ENCODE measurements around the gene OGDH. TPM values are rescaled to one million over a fixed set of nuclear protein-coding genes. Genes with fewer than 3 reads are reported as not detected.
A peak's percentile ranks its signal among the peaks of the same experiment; 100 is the strongest.

The OGDH gene
- total and polyA plus RNA-seq, 2 of the 13 experiments (the other 11 are each of a cell fraction or from before 2014, with no cell fraction given), result 17.4 to 25.4 TPM

- TF ChIP-seq ZFP62 (CRISPR knock-in tag; IDR thresholded peaks at IDR 0.05) (no peak), FOXA3 (CRISPR knock-in tag; IDR thresholded peaks at IDR 0.05) (peak; percentile 40; the same call in 1 of the 2 replicates), ZNF629 (CRISPR knock-in tag; conservative IDR thresholded peaks at IDR 0.05) (no peak), KLF16 (CRISPR knock-in tag; IDR thresholded peaks at IDR 0.05) (peak in 1 of 2 experiments; percentile 29; a peak in 1 of 4 replicates), KLF9 (CRISPR knock-in tag; IDR thresholded peaks at IDR 0.05; ENCODE audit: low read depth) (no peak), LCORL (IDR thresholded peaks at IDR 0.05) (no peak), LCORL (CRISPR knock-in tag; IDR thresholded peaks at IDR 0.05) (peak; percentile 79; the same call in 1 of the 2 replicates), ESRRA (CRISPR knock-in tag; IDR thresholded peaks at IDR 0.05; ENCODE audit: low read depth) (peak; percentile 24; the same call in 1 of the 2 replicates), ATF2 (CRISPR knock-in tag; IDR thresholded peaks at IDR 0.05) (peak; percentile 82; the same call in 1 of the 2 replicates), ARHGAP35 (CRISPR knock-in tag; IDR thresholded peaks at IDR 0.05; ENCODE audit: borderline replicate concordance) (no peak), ZBTB8A (CRISPR knock-in tag; IDR thresholded peaks at IDR 0.05; ENCODE audit: borderline replicate concordance, low read depth) (no peak), SAP130 (CRISPR knock-in tag; IDR thresholded peaks at IDR 0.05; ENCODE audit: low read depth) (peak; percentile 63), HIVEP1 (CRISPR knock-in tag; IDR thresholded peaks at IDR 0.05) (no peak), ZFP37 (CRISPR knock-in tag; IDR thresholded peaks at IDR 0.05; ENCODE audit: borderline replicate concordance) (no peak), GPBP1L1 (CRISPR knock-in tag; IDR thresholded peaks at IDR 0.05) (no peak), ZFY (CRISPR knock-in tag; IDR thresholded peaks at IDR 0.05) (0 out of 2 replicates have a peak, but pooled peaks have one; percentile 26), NR2F6 (IDR thresholded peaks at IDR 0.05) (peak; percentile 60), NR2F6 (CRISPR knock-in tag; IDR thresholded peaks at IDR 0.05) (peak; percentile 76; the same call in 1 of the 2 replicates), ELF1 (CRISPR knock-in tag; IDR thresholded peaks at IDR 0.05) (0 out of 2 replicates have a peak, but pooled peaks have one; percentile 11), GFI1 (CRISPR knock-in tag; IDR thresholded peaks at IDR 0.05; ENCODE audit: borderline replicate concordance) (peak; percentile 72), BRD4 (CRISPR knock-in tag; IDR thresholded peaks at IDR 0.05) (no peak), ZNF782 (CRISPR knock-in tag; IDR thresholded peaks at IDR 0.05; ENCODE audit: borderline replicate concordance) (no peak), ZBTB25 (CRISPR knock-in tag; IDR thresholded peaks at IDR 0.05) (peak; percentile 65; the same call in 1 of the 2 replicates), MED1 (CRISPR knock-in tag; IDR thresholded peaks at IDR 0.05) (peak; percentile 54; the same call in 1 of the 2 replicates), TSC22D2 (CRISPR knock-in tag; IDR thresholded peaks at IDR 0.05; ENCODE audit: borderline replicate concordance) (no peak), TBX2 (CRISPR knock-in tag; IDR thresholded peaks at IDR 0.05; ENCODE audit: borderline replicate concordance) (0 out of 2 replicates have a peak, but pooled peaks have one; percentile 31), TEAD3 (CRISPR knock-in tag; optimal IDR thresholded peaks at IDR 0.05; ENCODE audit: borderline replicate concordance) (peak; percentile 61), PHF20 (CRISPR knock-in tag; IDR thresholded peaks at IDR 0.05) (no peak), HNF4A (CRISPR knock-in tag; IDR thresholded peaks at IDR 0.05) (peak; percentile 64), FOSL2 (CRISPR knock-in tag; IDR thresholded peaks at IDR 0.05) (peak; percentile 72)
Measured at GRCh38 chr7:44678471-44679179, 72.2 kb downstream of the OGDH start (continued).
